GM19324 (cell line): Measurements from ENCODE around the gene PDE11A.
"Not testable (repeated sequence)": the region's sequence is repeated elsewhere in the genome, so short reads cannot be mapped to it uniquely, and the experiment has no call there.

Source experiments
- ATAC-seq: cut with Tn5 transposase; IDR thresholded peaks from one replicate; pipeline ENCODE4 v1.9.1; 2021; ENCODE audit warnings: mild to moderate bottlenecking, moderate library complexity; ENCODE audit not compliant: unreplicated experiment, low FRiP score

Gene PDE11A

GRCh38 chr2:178012639-178013038, 59.9 kb downstream of the PDE11A start:
- no peak for ATAC-seq

- ATAC-seq = no peak
These were observed 62.8 kb downstream of the PDE11A start for GRCh38 chr2:178009813-178010212.

DNA sequence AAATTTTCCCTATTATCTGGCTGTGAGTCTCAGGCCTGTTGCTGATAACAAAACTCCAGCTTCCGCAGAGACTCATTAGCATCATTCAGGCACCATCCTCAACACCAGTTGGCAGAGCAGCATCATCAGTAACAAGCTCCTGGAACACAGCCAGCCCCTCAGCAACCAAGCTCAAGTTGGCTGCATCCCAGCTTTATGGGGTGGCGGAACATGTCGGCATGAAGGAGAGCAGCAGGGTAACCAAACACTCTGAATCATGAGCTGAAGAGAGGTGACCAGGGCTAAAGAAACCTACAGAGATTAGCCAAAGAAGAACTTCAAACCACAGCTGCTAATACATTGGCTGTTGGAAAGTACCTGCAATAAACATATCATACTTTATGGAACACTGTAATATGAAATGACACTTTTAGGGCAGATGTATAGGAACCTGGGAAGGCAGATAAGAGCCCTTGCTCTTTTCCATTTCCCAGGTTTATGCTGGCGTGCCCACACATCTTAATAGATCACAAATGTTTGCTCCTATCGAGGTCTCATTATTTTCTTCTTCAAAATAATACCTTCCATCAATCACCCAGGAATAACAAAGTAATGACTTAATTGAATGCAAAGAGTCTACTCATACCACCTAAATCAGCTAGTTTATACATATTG, 63.8 kb downstream of the PDE11A start:
- no peak for ATAC-seq

GRCh38 chr2:178006710-178007109, 65.9 kb downstream of the PDE11A start:
- ATAC-seq = no peak

DNA sequence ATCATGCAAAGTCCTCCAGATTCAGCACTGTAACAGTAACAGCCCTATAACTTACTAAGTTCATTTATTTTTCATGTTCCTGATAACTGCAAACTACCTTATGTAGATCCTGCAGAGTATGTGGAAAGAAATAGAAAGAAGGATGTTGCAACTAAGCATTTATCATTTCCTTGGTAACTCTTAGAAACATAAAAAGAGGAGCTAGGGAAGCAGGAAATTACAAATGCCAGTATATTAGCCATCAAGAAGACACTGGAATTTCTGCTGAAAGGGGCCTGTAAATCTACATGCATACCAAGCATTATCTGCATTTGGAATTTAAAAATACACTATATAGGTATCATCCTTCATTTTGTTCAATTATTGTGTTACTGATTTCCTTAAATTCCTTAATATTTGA, 66.8 kb downstream of the PDE11A start:
- no peak for ATAC-seq

DNA sequence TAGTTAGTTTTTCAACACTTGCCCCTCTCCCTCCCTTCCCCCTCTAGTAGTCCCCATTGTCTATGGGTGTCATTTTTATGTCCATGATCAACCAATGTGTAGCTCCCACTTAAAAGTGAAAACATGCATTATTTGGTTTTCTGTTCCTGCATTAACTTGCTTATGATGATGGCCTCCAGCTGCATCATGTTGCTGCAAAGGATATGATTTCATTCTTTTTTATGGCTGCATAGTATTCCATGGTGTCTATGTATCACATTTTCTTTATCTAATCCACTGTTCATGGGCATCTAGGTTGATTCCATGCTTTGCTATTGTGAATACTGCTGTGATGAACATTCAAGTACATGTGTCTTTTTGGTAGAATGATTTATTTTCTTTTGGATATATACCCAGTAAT, 70.5 kb downstream of the PDE11A start:
- ATAC-seq = no peak

GRCh38 chr2:177998996-177999395, 73.6 kb downstream of the PDE11A start:
- ATAC-seq = no peak

GRCh38 chr2:177998006-177998405, 74.6 kb downstream of the PDE11A start:
- ATAC-seq = no peak

DNA sequence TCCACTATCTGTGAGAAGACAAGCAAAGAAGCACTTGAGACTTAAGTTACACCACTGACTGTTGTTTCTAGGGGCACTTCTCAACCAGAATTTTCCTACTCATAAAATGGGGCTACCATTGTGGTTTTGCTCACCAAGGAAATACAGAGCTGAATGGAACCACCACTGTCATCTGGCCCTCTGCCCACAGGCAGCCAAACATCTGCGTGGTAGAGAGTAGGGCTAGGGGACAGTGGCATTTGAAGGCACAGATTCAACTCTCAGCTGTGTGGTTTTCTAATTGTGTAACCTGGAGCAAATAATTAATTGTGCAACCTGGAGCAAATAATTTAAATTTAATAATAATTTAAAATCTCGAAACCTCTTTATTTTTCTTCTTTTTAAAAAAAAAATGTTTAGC, 79.6 kb downstream of the PDE11A start:
- ATAC-seq = no peak

- ATAC-seq = no peak
These were observed 83.3 kb downstream of the PDE11A start for GRCh38 chr2:177989029-177989885.

DNA sequence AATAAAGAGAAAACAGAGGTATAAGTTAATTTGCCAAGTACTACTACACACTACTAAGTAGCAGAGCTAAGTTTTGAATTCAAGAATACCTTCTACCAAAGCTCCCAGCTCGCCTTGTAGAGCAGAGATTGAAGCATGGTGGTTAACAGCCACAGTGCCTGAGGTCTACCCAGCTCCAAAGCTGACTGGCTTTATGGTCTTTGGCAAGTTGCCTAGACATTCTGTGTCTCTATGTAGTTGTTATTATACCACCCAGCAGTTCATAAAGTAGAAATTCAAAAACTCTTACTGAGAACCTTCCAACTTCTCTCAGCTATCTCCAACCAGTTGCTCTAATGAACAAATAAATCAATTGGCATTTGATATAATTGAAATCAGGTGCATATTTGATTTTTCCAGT, 87.8 kb downstream of the PDE11A start:
- ATAC-seq = no peak

- peak; percentile 67 for ATAC-seq
These were observed 89.3 kb downstream of the PDE11A start for GRCh38 chr2:177983183-177983788.

DNA sequence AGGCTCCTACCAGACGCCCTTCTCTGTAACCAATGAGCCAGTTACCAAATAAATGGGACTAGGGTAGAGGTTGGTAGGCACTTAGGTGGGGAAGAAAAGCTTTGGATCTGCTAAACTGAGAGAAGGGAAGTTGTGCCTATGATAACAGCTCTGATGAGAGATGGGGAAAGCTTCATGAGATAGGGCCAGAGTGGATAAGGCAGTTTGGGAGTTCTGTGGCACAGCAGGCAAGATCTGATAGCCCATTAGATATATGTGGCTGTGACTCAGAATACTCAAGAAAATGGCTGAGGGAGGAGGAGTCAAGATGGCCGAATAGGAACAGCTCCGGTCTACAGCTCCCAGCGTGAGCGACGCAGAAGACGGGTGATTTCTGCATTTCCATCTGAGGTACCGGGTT, 99.8 kb downstream of the PDE11A start:
- ATAC-seq = no peak

DNA sequence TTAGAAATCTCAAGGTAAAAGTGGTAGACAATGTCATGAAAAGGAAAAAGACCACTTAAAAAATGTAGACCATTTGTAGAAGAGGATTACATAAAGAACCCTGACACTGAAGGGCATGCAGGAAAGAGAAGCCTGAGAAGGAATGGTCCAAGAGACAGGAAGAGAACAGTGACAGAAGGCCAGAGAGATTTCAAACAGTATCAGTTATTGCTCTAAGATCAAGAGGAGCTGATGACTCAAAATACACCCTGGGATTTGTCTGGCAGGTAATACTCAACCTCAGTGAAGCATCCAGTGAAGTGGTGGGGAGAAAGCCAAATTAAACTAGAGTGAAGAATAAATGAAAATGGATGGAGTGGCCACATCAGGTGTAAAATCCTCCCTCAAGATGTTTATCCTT, 100.5 kb downstream of the PDE11A start:
- no peak for ATAC-seq

GRCh38 chr2:177970670-177971454, 101.7 kb downstream of the PDE11A start:
- ATAC-seq = no peak

GRCh38 chr2:177964892-177965291, 107.7 kb downstream of the PDE11A start:
- ATAC-seq = no peak

DNA sequence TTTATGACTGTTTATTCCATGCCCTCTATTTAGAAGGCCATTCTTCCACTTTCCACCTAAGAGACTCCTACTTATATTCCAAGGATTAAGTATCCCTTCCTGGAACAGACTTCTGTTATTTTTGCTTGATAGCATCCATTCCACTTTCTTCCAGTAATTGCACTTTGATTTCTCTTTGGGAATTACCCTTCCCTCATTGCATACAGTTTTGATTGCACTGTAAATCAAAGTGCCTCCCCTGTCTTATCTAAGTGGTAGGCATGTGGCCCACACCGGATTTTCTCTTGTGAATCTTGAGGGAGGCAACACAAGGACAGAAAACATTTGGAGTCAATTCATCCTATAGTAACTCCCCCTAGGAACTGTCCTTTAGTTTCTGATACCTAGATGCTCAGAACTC, 120.4 kb downstream of the PDE11A start:
- ATAC-seq = no peak

- not testable (repeated sequence) for ATAC-seq
These were observed 125.0 kb downstream of the PDE11A start for GRCh38 chr2:177947598-177947997.

DNA sequence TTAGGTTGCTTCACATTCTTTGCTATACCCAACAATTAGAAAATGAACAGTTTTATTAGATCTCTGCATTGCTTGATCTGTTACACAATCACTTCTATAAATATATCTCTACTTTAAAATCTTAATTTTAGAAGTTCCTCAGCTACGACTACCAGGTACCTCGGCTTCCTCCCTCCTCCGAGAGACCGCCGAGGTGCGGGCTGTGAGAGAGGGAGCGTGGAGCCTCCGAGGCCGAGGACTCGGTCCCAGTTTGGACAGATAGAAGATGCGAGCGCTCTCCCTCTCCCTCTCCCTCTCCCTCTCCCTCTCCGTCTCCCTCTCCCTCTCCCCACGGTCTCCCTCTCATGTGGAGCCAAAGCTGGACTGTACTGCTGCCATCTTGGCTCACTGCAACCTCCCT, 128.0 kb downstream of the PDE11A start:
- not testable (repeated sequence) for ATAC-seq

- ATAC-seq = no peak
These were observed 129.8 kb downstream of the PDE11A start for GRCh38 chr2:177942731-177943130.

GRCh38 chr2:177939211-177939610, 133.4 kb downstream of the PDE11A start:
- no peak for ATAC-seq
